Esophagus squamous epithelium (tissue), 5 donors: ENCODE results near the gene DDIT4. TPM values are rescaled to one million over a fixed set of nuclear protein-coding genes. Genes with fewer than 3 reads are reported as not detected.

Experiments
- DNase-seq: peaks from one replicate; lab custom pipeline; 2025; lab: John Stamatoyannopoulos, UW
- H3K27ac ChIP-seq, 4 donors: fragments of 200-600 bp; sonication (generic); one replicate each; pipeline ENCODE4 v1.5.1; 2016 to 2019; ENCODE audit warnings: mild to moderate bottlenecking in 1 of 4
- H3K27me3 ChIP-seq, 4 donors: fragments of 200-600 bp; sonication (generic); 1 replicate in 3 of 4; 2 replicates in 1 of 4; pipeline versions ENCODE4 v1.5.1 to v1.6.0; 2017 to 2021; ENCODE audit warnings: antibody characterized with exemption in 1 of 4
- H3K36me3 ChIP-seq, 3 donors: fragments of 200-600 bp; sonication (generic); one replicate each; pipeline ENCODE4 v1.5.1; 2016 to 2019
- H3K4me1 ChIP-seq, 3 donors: fragments of 200-600 bp; sonication (generic); one replicate each; pipeline ENCODE4 v1.5.1; 2017 to 2019
- H3K4me3 ChIP-seq, 4 donors: fragments of 200-600 bp; sonication (generic); 1 replicate in 3 of 4; 2 replicates in 1 of 4; pipeline ENCODE4 v1.5.1; 2016 to 2019; ENCODE audit warnings: mild to moderate bottlenecking in 2 of 4, moderate library complexity in 1 of 4
- H3K9me3 ChIP-seq, 3 donors: fragments of 200-600 bp; sonication (generic); one replicate each; pipeline ENCODE4 v1.5.1; 2016 to 2019
- POLR2A ChIP-seq, 4 donors: fragments of 450-650 bp; IDR thresholded peaks; one replicate each; pipeline ENCODE4 v1.6.1; 2017; ENCODE audit warnings: antibody characterized with exemption in 4 of 4, mild to moderate bottlenecking in 4 of 4, moderate library complexity in 3 of 4
- WGBS, 2 donors: methylation state at CpG; one replicate each; pipeline ENCODE4 v1.1.5; 2018; 5-methylcytosine and 5-hydroxymethylcytosine counted together
- intact Hi-C: fragments of 100-400 bp; cut with DNase I; formaldehyde crosslinking; loops from one replicate; pipeline ENCODE4 v1.15.0; 2022
- total RNA-seq, 4 donors: library from RNA; depleted of rRNA; stranded (reverse); fragments of >200 nt; gene quantifications; one replicate each; pipeline ENCODE4 v1.1.0, GENCODE V29; 2016
- TF ChIP-seq, protein P1 (sequence below), 6 experiments: fragments of 450-650 bp in 4 of 6; fragments of 200-600 bp in 2 of 6; sonication (generic) in 2 of 6; IDR thresholded peaks; one replicate each; pipeline ENCODE4 v1.5.1; 2016 to 2019; ENCODE audit warnings: antibody characterized with exemption in 6 of 6, mild to moderate bottlenecking in 4 of 6, moderate library complexity in 4 of 6
- donor health status: DM: yes; HTN: yes; CAD: no.

Gene DDIT4
- total RNA-seq, 4 donors from 2014 or later = 49.4 to 384 (median 138) TPM

DNA sequence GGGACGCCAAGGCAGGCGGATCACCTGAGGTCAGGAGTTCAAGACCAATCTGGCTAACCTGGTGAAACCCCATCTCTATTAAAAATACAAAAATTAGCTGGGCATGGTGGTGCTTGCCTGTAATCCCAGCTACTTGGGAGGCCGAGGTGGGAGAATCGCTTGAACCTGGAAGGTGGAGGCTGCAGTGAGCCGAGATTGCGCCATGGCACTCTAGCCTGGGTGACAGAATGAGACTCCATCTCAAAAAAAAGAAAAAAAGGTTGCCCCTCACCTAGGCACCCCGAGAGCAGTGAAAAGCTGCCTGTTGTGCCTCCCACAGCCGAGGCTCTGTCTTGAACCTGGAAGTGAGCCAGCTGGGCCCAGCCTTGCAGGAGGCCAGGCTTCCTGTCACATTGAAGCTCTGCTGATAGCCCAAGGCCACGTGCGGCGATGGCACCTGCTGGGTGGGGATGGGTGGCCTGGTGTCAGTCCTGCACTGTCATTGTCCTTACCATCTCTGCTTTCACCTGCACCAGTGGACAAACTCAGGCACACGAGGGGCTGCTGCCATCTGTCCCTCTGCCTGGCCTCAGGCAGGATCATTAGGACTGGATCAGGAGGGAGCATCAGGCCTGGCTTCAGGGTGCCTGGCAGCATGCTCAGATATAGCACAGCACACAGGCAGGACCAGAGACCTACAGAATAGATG lies 43.2 kb downstream of the DDIT4 start:
- TF ChIP-seq, protein P1, sequence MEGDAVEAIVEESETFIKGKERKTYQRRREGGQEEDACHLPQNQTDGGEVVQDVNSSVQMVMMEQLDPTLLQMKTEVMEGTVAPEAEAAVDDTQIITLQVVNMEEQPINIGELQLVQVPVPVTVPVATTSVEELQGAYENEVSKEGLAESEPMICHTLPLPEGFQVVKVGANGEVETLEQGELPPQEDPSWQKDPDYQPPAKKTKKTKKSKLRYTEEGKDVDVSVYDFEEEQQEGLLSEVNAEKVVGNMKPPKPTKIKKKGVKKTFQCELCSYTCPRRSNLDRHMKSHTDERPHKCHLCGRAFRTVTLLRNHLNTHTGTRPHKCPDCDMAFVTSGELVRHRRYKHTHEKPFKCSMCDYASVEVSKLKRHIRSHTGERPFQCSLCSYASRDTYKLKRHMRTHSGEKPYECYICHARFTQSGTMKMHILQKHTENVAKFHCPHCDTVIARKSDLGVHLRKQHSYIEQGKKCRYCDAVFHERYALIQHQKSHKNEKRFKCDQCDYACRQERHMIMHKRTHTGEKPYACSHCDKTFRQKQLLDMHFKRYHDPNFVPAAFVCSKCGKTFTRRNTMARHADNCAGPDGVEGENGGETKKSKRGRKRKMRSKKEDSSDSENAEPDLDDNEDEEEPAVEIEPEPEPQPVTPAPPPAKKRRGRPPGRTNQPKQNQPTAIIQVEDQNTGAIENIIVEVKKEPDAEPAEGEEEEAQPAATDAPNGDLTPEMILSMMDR (IDR thresholded peaks at IDR 0.05) = no peak
- TF ChIP-seq POLR2A (IDR thresholded peaks at IDR 0.05) = no peak
- no peak overlapping the region for H3K4me3 ChIP-seq
- intact Hi-C loops = no loop called here
- peaks cover 53 to 79% (median 65%) of the 10 kb centered on the region in 3 donors for H3K4me1 ChIP-seq
- H3K9me3 ChIP-seq = no peaks in the 10 kb centered on the region
- H3K27me3 ChIP-seq = no peaks in the 10 kb centered on the region
- no peaks in the 10 kb centered on the region for H3K36me3 ChIP-seq
- peak overlapping the region; percentile 47 to 93 (median 84) for H3K27ac ChIP-seq
- 72 to 89% methylated on average over 6 to 9 of the region's 12 CpGs for WGBS, 2 donors
- no peak for DNase-seq

DNA sequence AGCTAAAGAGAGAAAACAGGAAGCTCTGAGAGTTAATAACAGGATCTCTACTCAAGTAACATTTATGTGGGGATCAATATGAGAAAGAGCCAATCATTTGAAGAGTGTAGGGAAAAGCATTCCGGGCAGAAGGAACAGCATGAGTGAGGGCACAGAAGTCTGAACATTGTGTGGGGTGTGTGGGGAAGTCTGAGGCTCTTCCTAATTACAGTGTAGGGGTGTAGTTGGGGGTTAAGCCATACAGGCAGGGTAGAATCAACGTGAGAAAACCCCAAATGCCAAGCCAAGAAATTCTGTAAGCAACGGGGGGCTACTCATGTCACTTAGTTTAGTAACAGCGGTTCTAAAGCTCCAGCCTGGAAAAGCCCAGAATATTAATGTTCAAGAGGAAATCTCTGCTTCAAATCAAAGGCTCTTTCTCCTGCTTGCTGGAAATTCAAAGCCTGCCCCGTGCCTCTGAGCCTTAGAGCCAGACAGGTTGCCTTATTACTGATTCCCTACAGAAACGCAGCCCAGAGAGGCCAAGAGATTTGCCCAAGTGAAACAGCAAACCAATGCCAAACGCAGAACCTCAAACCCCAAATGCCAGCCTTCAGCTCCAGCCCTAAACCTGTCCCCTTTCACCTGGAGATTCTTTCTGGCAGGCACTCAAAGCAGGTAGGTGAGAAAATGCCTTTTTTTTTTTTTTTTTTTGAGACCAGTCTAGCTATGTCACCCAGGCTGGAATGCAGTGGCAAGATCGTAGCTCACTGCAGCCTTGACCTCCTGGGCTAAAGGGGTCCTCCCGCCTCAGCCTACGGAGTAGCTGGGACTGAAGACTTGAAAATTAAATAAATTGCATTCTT lies 44.9 kb downstream of the DDIT4 start:
- Histone ChIP-seq H3K36me3 (no peaks in the 10 kb centered on the region), H3K4me3 (peak overlapping the region in 3 of 4 donors; percentile 41 to 69 (median 51)), H3K27me3 (no peaks in the 10 kb centered on the region), H3K27ac (peak overlapping the region; percentile 88 to 95 (median 92)), H3K9me3 (no peaks in the 10 kb centered on the region), H3K4me1 (peaks cover 69 to 96% (median 82%) of the 10 kb centered on the region in 3 donors)
- DNase-seq = no peak
- TF ChIP-seq, protein P1 (IDR thresholded peaks at IDR 0.05) = no peak
- TF ChIP-seq POLR2A (IDR thresholded peaks at IDR 0.05) = no peak
- 55 to 57% methylated on average over 8 to 9 of the region's 10 CpGs for WGBS, 2 donors
- intact Hi-C loops = no loop called here

DNA sequence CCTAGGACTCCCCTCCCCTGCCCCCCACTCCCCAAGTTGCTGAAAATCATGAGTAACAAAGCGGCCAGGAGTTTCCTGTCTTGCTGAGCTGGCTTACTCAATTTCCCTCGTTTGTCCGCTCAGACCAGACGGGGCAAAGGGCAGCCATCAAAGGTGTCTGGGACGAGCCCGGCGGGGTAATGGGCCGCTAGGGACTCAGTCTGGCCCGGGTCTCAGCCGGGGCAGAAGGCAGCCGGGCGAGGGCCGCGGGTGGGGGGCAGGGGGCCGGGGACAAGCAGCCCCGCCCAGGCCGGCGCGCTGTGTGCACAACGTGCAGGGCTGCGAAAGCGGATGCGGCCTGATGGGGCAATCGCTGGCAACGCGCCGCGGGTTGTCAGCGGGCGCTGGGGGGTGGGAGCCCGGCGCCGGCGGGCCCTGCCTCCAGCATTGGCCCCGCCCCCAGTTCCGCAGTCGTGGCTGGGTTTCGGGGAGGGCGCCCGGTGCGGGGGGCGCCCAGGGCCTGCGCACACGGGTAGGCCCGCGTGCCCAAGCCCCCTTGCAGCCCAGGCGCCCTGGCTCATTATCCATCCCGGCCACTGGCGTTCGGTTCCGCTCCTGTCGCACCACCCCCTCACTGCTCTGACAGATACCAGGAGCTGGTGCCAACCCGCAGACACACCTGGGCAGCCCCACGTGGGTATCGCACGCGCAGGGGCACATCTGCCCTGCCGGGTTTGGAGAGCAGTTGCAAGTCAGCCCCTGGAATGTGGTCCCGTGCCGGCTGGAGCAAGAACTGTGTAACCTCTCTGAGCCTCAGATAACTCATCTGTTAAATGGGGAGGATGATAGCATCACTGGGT lies 45.9 kb downstream of the DDIT4 start:
- Histone ChIP-seq H3K9me3 (no peaks in the 10 kb centered on the region), H3K27ac (peak overlapping the region; percentile 88 to 95 (median 92)), H3K4me3 (peak overlapping the region; percentile 31 to 69 (median 46)), H3K4me1 (peaks cover 76 to 100% (median 89%) of the 10 kb centered on the region in 3 donors), H3K36me3 (no peaks in the 10 kb centered on the region), H3K27me3 (no peaks in the 10 kb centered on the region)
- peak in 1 of 4 donors; percentile 80 for TF ChIP-seq POLR2A (IDR thresholded peaks at IDR 0.05)
- TF ChIP-seq, protein P1 (IDR thresholded peaks at IDR 0.05) = peak in 1 of 6 experiments; percentile 24
- intact Hi-C loops = no loop called here
- DNase-seq = peak; percentile 66
- WGBS, 2 donors = 0% methylated on average over 1 to 5 of the region's 60 CpGs

DNA sequence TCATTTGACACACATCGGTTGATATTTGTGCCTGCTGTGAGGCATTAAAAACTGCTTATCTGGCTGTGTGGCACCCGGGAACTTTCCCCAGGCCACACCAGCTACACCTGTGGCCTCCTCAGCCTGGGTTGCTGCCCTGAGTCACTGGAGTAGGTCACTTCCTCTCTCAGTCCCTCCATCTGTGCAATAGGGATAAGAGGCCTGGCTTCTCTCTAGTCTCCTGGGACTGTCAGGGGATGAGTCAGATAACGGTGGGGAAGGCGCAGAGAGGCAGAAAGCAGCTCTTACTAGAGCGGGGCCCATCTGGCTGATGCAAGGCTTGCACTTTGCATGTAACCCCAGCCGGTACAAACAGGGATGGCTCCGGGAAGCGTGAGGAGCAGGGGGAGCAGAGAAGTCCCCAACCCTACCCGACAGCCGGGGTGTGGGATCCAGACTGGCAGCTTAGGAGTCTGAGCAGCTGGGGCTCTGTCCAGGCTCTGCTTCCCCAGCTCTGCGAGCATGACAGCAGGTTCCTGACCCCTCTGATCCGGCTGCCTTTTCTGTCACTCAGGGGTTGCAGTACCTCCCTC lies 47.0 kb downstream of the DDIT4 start:
- no peak overlapping the region for H3K4me3 ChIP-seq
- 13 to 26% methylated on average over 4 to 6 of the region's 12 CpGs for WGBS, 2 donors
- no peaks in the 10 kb centered on the region for H3K9me3 ChIP-seq
- peaks cover 67 to 100% (median 90%) of the 10 kb centered on the region in 3 donors for H3K4me1 ChIP-seq
- H3K27ac ChIP-seq = peak overlapping the region; percentile 88 to 95 (median 92)
- H3K27me3 ChIP-seq = no peaks in the 10 kb centered on the region
- no peaks in the 10 kb centered on the region for H3K36me3 ChIP-seq
- peak; percentile 42 for DNase-seq
- intact Hi-C loops = no loop called here
- peak in 3 of 4 donors; percentile 34 to 61 (median 59) for TF ChIP-seq POLR2A (IDR thresholded peaks at IDR 0.05)
- TF ChIP-seq, protein P1 (IDR thresholded peaks at IDR 0.05) = no peak
